Measurements from ENCODE around the gene WNT5A. TPM values are rescaled to one million over a fixed set of nuclear protein-coding genes. Genes with fewer than 3 reads are reported as not detected.

WNT5A gene
- total RNA-seq, 2 donors from 2014 or later, result 5.9 to 15.0 TPM

DNA sequence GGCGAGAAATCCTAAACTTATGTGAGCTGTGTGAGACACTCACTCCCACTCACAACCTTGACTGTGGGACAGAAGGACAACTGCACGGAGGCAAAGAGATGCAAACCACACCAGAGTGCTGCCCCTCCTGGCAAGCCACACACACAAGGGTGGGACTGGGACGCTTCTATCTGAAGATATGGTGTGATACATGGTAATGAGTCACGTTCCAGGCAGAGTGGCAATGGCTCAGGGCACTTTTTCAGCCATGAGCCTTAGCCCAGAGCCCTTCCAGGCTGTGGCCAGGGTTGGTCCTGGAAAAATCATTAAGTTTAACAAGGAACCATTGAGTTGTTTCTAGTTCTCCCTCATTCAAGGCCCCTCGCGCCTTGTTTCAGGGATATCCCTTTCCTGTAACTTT lies 56.1 kb downstream of the WNT5A start:
- H3K27ac ChIP-seq, result no peak overlapping the region
- WGBS, 2 donors, result 87 to 89% methylated on average over 5 to 6 of the region's 6 CpGs
- no peaks in the 10 kb centered on the region for H3K27me3 ChIP-seq
- TF ChIP-seq POLR2A (IDR thresholded peaks at IDR 0.05), result no peak
- TF ChIP-seq, protein P1, sequence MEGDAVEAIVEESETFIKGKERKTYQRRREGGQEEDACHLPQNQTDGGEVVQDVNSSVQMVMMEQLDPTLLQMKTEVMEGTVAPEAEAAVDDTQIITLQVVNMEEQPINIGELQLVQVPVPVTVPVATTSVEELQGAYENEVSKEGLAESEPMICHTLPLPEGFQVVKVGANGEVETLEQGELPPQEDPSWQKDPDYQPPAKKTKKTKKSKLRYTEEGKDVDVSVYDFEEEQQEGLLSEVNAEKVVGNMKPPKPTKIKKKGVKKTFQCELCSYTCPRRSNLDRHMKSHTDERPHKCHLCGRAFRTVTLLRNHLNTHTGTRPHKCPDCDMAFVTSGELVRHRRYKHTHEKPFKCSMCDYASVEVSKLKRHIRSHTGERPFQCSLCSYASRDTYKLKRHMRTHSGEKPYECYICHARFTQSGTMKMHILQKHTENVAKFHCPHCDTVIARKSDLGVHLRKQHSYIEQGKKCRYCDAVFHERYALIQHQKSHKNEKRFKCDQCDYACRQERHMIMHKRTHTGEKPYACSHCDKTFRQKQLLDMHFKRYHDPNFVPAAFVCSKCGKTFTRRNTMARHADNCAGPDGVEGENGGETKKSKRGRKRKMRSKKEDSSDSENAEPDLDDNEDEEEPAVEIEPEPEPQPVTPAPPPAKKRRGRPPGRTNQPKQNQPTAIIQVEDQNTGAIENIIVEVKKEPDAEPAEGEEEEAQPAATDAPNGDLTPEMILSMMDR (IDR thresholded peaks at IDR 0.05), result no peak
- ATAC-seq (no peak), DNase-seq (no peak)
- H3K36me3 ChIP-seq (replicated peaks in 1 of 2; ENCODE audit: insufficient read depth in 1 of 2, low read depth in 2 of 2), result no peaks in the 10 kb centered on the region
- H3K4me1 ChIP-seq, result no peaks in the 10 kb centered on the region
- H3K4me3 ChIP-seq, result no peak overlapping the region
- no peaks in the 10 kb centered on the region for H3K9me3 ChIP-seq
- intact Hi-C loops (cut with DNase I), result no loop called here

DNA sequence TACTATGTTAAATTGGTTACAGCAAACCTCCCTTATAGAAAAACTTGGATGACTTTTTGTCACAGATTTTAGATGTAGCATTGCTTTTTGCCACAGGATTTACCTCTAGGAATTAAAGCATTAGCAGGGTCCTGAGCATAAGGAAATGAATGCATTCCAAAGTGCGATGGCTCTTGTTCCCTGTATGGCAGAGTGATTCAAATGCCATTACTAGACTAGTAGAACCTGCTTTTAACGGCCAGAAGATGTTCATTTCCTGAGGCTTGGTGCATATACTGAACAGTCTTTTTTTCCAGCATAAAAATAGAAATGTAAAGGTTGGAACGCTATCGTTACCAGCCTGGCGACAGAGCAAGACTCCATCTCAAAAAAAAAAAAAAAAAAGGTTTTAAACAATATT lies 59.4 kb downstream of the WNT5A start:
- 61 to 65% methylated on average over 5 of the region's 5 CpGs for WGBS, 2 donors
- no peak for DNase-seq

DNA sequence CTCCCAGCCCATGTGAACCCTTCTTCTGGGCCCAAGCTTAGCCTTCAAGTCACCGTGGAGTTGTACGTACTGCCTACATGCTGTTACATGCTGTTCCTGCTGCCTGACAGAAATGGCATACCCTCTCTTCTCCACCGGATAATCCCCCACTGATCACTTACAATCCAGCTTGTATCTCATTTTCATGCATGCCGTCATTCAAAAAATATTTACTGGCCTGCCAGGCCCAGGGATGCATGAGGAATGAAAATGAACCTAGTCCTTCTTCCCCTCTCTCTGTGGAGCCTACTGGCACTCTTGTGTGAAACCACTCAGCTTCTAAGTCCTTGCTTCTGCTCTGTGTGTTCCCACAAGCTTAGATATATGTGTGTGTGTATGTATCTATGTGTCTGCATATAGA lies 60.6 kb downstream of the WNT5A start:
- Histone ChIP-seq H3K36me3 (replicated peaks in 1 of 2; ENCODE audit: insufficient read depth in 1 of 2, low read depth in 2 of 2) (no peaks in the 10 kb centered on the region), H3K27ac (no peak overlapping the region), H3K9me3 (no peaks in the 10 kb centered on the region), H3K4me1 (no peaks in the 10 kb centered on the region), H3K4me3 (no peak overlapping the region), H3K27me3 (no peaks in the 10 kb centered on the region)
- WGBS, 2 donors, result 86 to 89% methylated on average over 4 of the region's 4 CpGs
- no peak for TF ChIP-seq POLR2A (IDR thresholded peaks at IDR 0.05)
- TF ChIP-seq, protein P1 (IDR thresholded peaks at IDR 0.05), result no peak
- intact Hi-C loops (cut with DNase I), result no loop called here
- no peak for DNase-seq
- no peak for ATAC-seq

More for the DNA sequence above, 59.4 kb downstream of the WNT5A start:
- H3K4me3 ChIP-seq, result no peak overlapping the region
- H3K4me1 ChIP-seq, result no peaks in the 10 kb centered on the region
- no peak for TF ChIP-seq POLR2A (IDR thresholded peaks at IDR 0.05)
- no peak for ATAC-seq
- H3K27ac ChIP-seq, result no peak overlapping the region
- H3K27me3 ChIP-seq, result no peaks in the 10 kb centered on the region
- H3K9me3 ChIP-seq, result no peaks in the 10 kb centered on the region
- H3K36me3 ChIP-seq (replicated peaks in 1 of 2; ENCODE audit: insufficient read depth in 1 of 2, low read depth in 2 of 2), result no peaks in the 10 kb centered on the region
- intact Hi-C loops (cut with DNase I), result no loop called here

DNA sequence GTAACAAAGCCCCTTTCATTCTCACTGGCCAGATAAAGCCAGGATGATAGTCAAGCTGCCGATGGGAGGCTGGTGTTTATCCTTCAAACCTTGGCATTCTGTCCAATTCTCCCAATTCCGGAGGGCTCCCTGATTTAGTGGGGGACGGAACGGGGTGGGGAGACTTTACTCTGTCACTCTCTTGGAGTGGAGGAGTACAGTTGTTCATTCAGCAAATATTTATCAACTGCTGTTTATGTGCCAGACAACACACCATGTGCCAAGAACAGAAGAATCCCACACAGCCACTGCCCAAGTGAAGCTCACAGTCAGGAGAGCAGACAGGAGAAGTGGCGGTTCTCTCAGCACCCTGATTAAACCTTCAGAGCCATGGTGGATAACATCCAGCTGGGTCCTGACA lies 63.3 kb downstream of the WNT5A start:
- H3K27me3 ChIP-seq, result no peaks in the 10 kb centered on the region
- WGBS, 2 donors, result 59 to 74% methylated on average over 5 of the region's 5 CpGs
- no peak for ATAC-seq
- no peaks in the 10 kb centered on the region for H3K36me3 ChIP-seq (replicated peaks in 1 of 2; ENCODE audit: insufficient read depth in 1 of 2, low read depth in 2 of 2)
- intact Hi-C loops (cut with DNase I), result no loop called here
- no peak overlapping the region for H3K4me3 ChIP-seq
- no peaks in the 10 kb centered on the region for H3K4me1 ChIP-seq
- no peaks in the 10 kb centered on the region for H3K9me3 ChIP-seq
- TF ChIP-seq POLR2A (IDR thresholded peaks at IDR 0.05), result no peak
- TF ChIP-seq, protein P1 (IDR thresholded peaks at IDR 0.05), result no peak
- DNase-seq, result no peak
- no peak overlapping the region for H3K27ac ChIP-seq

DNA sequence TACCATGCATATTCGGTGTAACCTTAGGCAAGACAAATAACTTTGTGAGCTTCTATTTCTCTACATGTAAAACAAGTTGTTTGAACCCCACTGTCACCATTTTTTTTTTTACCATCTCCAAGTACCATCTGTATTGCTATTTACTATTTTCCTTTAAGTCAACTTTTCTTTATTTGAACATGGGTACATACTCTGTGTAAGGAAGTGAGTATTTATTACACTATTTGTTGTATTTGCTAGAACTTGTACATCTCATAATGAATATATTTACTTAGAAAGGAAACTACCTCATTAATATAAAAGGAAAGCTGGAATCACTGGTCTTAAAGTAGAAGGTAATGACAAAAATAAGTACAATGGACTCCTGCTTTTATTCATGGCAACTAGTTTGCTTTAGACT lies 69.9 kb downstream of the WNT5A start:
- intact Hi-C loops (cut with DNase I), result no loop called here
- TF ChIP-seq POLR2A (IDR thresholded peaks at IDR 0.05), result no peak
- TF ChIP-seq, protein P1 (IDR thresholded peaks at IDR 0.05), result no peak
- ATAC-seq (no peak), DNase-seq (no peak)
- Histone ChIP-seq H3K4me3 (no peak overlapping the region), H3K27ac (no peak overlapping the region), H3K4me1 (no peaks in the 10 kb centered on the region), H3K9me3 (no peaks in the 10 kb centered on the region), H3K27me3 (no peaks in the 10 kb centered on the region), H3K36me3 (replicated peaks in 1 of 2; ENCODE audit: insufficient read depth in 1 of 2, low read depth in 2 of 2) (no peaks in the 10 kb centered on the region)
- 69 to 88% methylated on average over 1 of the region's 1 CpG for WGBS, 2 donors

Data from body of pancreas (tissue), 4 donors.